OCI-LY7 (cell line): ENCODE measurements around the gene APOC1. TPM values are rescaled to one million over a fixed set of nuclear protein-coding genes. Genes with fewer than 3 reads are reported as not detected.

Experiments
- BruUV-seq: library from RNA; stranded (reverse); fragments of 400-500 nt; replicated peaks from 2 replicates; lab custom pipeline; 2021; lab: Mats Ljungman, UMichigan
- CTCF ChIA-PET: fragments of 300-600 bp; sonication (Branson Sonifier 250); formaldehyde crosslinking; loops from one replicate; lab custom pipeline; 2022; ENCODE audit warnings: antibody characterized with exemption; ENCODE audit not compliant: unreplicated experiment; lab: Charles Lee
- POLR2A ChIA-PET: fragments of 300-600 bp; sonication (Branson Sonifier 250); formaldehyde crosslinking; loops from one replicate; lab custom pipeline; 2022; ENCODE audit warnings: antibody characterized with exemption; lab: Charles Lee
- DNase-seq: peaks from one replicate; pipeline ENCODE4 v3.0.0-alpha.2; 2015; ENCODE audit warnings: low spot score
- H2AFZ ChIP-seq: fragments of 200-600 bp; sonication (generic), shearing (Covaris generic); 2 replicates; pipeline ENCODE4 v1.6.1; 2014; ENCODE audit warnings: mild to moderate bottlenecking, antibody characterized with exemption, low read length, moderate library complexity
- H3K27ac ChIP-seq: fragments of 200-600 bp; sonication (generic); 2 replicates; pipeline ENCODE4 v1.5.1; 2014; ENCODE audit warnings: mixed run types, low read depth, mild to moderate bottlenecking, moderate library complexity, low read length, inconsistent platforms; ENCODE audit not compliant: poor library complexity, severe bottlenecking
- H3K36me3 ChIP-seq: fragments of 200-600 bp; sonication (generic); 2 replicates; pipeline ENCODE4 v1.6.1; 2014; ENCODE audit warnings: mild to moderate bottlenecking, antibody characterized with exemption, low read length, moderate library complexity, mixed read lengths; ENCODE audit not compliant: insufficient read depth
- H3K4me1 ChIP-seq: fragments of 200-600 bp; sonication (generic); 2 replicates; pipeline ENCODE4 v1.5.1; 2014; ENCODE audit warnings: mild to moderate bottlenecking, low read length; ENCODE audit not compliant: insufficient read depth, poor library complexity, severe bottlenecking
- H3K4me2 ChIP-seq: fragments of 200-600 bp; sonication (generic); 2 replicates; pipeline ENCODE4 v1.6.1; 2014; ENCODE audit warnings: mild to moderate bottlenecking, low read length
- H3K4me3 ChIP-seq: fragments of 200-600 bp; sonication (generic); 2 replicates; pipeline ENCODE4 v1.5.1; 2014; ENCODE audit warnings: mild to moderate bottlenecking, low read depth, low read length; ENCODE audit not compliant: poor library complexity, severe bottlenecking
- H3K79me2 ChIP-seq: fragments of 200-600 bp; sonication (generic); 2 replicates; pipeline ENCODE4 v1.6.1; 2016; ENCODE audit warnings: low read depth, mild to moderate bottlenecking, low read length, moderate library complexity, mixed read lengths; ENCODE audit not compliant: insufficient read depth
- H3K9me2 ChIP-seq: fragments of 200-600 bp; sonication (generic); 2 replicates; pipeline ENCODE4 v1.6.1; 2016; ENCODE audit warnings: mild to moderate bottlenecking, low read length, mixed read lengths; ENCODE audit not compliant: insufficient read depth
- H3K9me3 ChIP-seq: fragments of 200-600 bp; sonication (generic); 2 replicates; pipeline ENCODE4 v1.6.1; 2014; ENCODE audit warnings: mild to moderate bottlenecking, mixed run types, low read length, mixed read lengths
- H4K20me1 ChIP-seq: fragments of 200-600 bp; sonication (generic); 2 replicates; pipeline ENCODE4 v1.6.1; 2014; ENCODE audit warnings: mild to moderate bottlenecking, antibody characterized with exemption, low read length, moderate library complexity, mixed read lengths; ENCODE audit not compliant: insufficient read depth
- CTCF ChIP-seq: fragments of 200-600 bp; sonication (generic); conservative IDR thresholded peaks from 2 replicates; pipeline ENCODE4 v1.5.1; 2014; ENCODE audit warnings: mild to moderate bottlenecking, antibody characterized with exemption, low read length, moderate library complexity, mixed read lengths
- EZH2phosphoT487 ChIP-seq: fragments of 200-600 bp; sonication (generic); IDR thresholded peaks from 2 replicates; pipeline ENCODE4 v1.6.1; 2018; ENCODE audit warnings: low read depth, borderline replicate concordance, mild to moderate bottlenecking, mixed run types, antibody characterized with exemption, low read length, moderate library complexity, mixed read lengths
- intact Hi-C: fragments of 100-400 bp; cut with micrococcal nuclease; formaldehyde crosslinking; loops from one replicate; pipeline ENCODE4 v1.10.0; 2022; ENCODE audit not compliant: unreplicated experiment
- total RNA-seq, 2 experiments: library from RNA; depleted of rRNA in 1 of 2; stranded (reverse); fragments of >200 nt in 1 of 2; shearing (Covaris generic) in 1 of 2; gene quantifications; 2 replicates each; pipeline ENCODE4 v1.2.3, GENCODE V29; 2014 to 2022

APOC1 gene
- total RNA-seq, 2 experiments from 2014 or later, result 1.9 TPM; not detected in 1

- Histone ChIP-seq H2AFZ (no peak overlapping the region), H3K79me2 (peaks cover 12% of the 10 kb centered on the region), H3K27ac (no peak overlapping the region), H3K4me1 (peaks cover under 1% of the 10 kb centered on the region), H3K9me3 (no peaks in the 10 kb centered on the region), H4K20me1 (no peaks in the 10 kb centered on the region), H3K4me2 (no peak overlapping the region), H3K9me2 (no peaks in the 10 kb centered on the region), H3K36me3 (peaks cover 94% of the 10 kb centered on the region), H3K4me3 (no peak overlapping the region)
- BruUV-seq, result no TSS peak
- no peak for TF ChIP-seq EZH2phosphoT487
- TF ChIP-seq CTCF, result no peak
- POLR2A ChIA-PET, result no interaction called here
- DNase-seq, result no peak
- intact Hi-C loops, result no loop called here
- CTCF ChIA-PET, result no interaction called here
Observed at GRCh38 chr19:44897835-44898234, 16.6 kb upstream of the APOC1 start.

GRCh38 chr19:44900328-44901244, 13.8 kb upstream of the APOC1 start:
- no peak overlapping the region for H2AFZ ChIP-seq
- no peaks in the 10 kb centered on the region for H3K9me3 ChIP-seq
- ChIA-PET POLR2A (no interaction called here), CTCF (interaction anchor here (0.5 kb wide), 1 partner anchor 52 kb away, joined by 3 read pairs; no protein-coding TSS in a partner anchor)
- no peak for TF ChIP-seq EZH2phosphoT487
- TF ChIP-seq CTCF, result no peak
- BruUV-seq, result no TSS peak
- no peak overlapping the region for H3K4me3 ChIP-seq
- intact Hi-C loops, result loop anchor here (5.0 kb wide), 1 partner anchor 287 kb away; no protein-coding TSS in a partner anchor
- H3K4me2 ChIP-seq, result no peak overlapping the region
- peaks cover 87% of the 10 kb centered on the region for H3K36me3 ChIP-seq
- H3K4me1 ChIP-seq, result peaks cover 7% of the 10 kb centered on the region
- H3K9me2 ChIP-seq, result no peaks in the 10 kb centered on the region
- DNase-seq, result no peak
- no peaks in the 10 kb centered on the region for H4K20me1 ChIP-seq
- H3K79me2 ChIP-seq, result no peaks in the 10 kb centered on the region
- H3K27ac ChIP-seq, result no peak overlapping the region

GRCh38 chr19:44903216-44903601, 11.2 kb upstream of the APOC1 start:
- Histone ChIP-seq H4K20me1 (no peaks in the 10 kb centered on the region), H2AFZ (no peak overlapping the region), H3K4me2 (no peak overlapping the region), H3K27ac (no peak overlapping the region), H3K9me2 (no peaks in the 10 kb centered on the region), H3K4me1 (peaks cover 15% of the 10 kb centered on the region), H3K4me3 (no peak overlapping the region), H3K79me2 (no peaks in the 10 kb centered on the region), H3K36me3 (peaks cover 61% of the 10 kb centered on the region), H3K9me3 (no peaks in the 10 kb centered on the region)
- ChIA-PET POLR2A (no interaction called here), CTCF (no interaction called here)
- DNase-seq, result no peak
- intact Hi-C loops, result loop anchor here (2.0 to 5.0 kb wide), 2 partner anchors 48 to 284 kb away; no protein-coding TSS in a partner anchor
- BruUV-seq, result TSS peak; percentile 89
- TF ChIP-seq CTCF, result no peak
- TF ChIP-seq EZH2phosphoT487, result no peak
